HG02623 (cell line): Measurements from ENCODE around the gene LMAN2L.
"Not testable (repeated sequence)": the region's sequence is repeated elsewhere in the genome, so short reads cannot be mapped to it uniquely, and the experiment has no call there.

ENCODE experiments used
- ATAC-seq: cut with Tn5 transposase; IDR thresholded peaks from one replicate; pipeline ENCODE4 v1.9.1; 2021; ENCODE audit warnings: moderate library complexity; ENCODE audit not compliant: unreplicated experiment

LMAN2L gene

DNA sequence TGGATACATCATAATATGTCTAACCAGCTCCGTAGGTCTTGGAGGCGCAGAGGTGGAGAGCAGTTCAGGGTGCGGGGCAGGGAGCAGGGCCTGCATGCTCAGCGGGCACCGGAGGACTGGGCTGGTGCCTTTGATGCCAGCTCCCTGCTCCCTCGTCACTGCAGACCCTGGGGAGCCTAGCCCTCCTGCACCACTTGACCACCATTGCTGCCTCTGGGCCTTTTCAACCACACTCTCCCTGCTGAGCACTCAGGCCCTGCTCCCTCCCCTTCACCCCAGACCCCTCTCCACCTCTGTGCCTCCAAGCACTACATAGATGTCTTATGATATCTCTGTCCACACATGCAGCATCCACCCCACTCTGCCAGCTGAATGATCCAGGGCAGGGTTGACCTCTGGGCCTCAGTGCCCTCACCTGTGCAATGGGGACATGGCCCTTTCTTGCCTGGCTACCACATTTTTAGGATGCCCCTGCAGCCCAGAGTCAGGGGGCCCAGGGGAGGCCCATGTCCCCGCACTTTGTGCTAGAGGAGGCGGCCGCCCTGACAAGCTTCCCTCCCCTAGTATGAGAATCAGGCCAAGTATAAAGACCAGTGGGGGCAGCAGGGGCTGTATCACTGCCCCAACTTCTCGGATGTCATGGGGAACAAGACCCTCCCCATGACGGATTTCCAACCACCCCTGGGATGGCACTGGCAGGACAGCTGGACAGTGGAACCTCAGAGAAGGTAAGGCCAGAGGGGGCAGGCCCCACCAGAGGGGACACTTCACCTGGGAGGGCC lies 51.0 kb downstream of the LMAN2L start:
- no peak for ATAC-seq

- ATAC-seq: no peak
Measured at GRCh38 chr2:96687711-96688640, 51.9 kb downstream of the LMAN2L start.

DNA sequence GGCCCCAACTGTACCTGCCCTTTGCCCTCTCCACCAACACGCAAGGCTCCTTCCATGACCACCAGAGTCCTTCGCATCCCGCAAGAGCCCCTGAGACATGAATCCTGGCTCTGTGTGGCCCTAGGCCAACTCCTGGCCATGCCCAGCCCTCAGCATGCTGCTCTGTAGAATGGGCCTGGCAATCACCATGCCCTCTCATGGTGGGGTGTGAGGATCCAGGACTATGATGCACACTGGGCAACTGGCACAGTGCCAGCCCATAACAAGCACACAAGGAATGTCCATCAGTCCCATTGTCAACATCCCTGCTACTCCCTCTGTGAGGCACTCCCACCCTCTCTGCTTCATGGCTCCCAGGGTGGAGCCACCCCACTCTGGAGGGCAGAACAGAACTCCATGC lies 52.6 kb downstream of the LMAN2L start:
- no peak for ATAC-seq

DNA sequence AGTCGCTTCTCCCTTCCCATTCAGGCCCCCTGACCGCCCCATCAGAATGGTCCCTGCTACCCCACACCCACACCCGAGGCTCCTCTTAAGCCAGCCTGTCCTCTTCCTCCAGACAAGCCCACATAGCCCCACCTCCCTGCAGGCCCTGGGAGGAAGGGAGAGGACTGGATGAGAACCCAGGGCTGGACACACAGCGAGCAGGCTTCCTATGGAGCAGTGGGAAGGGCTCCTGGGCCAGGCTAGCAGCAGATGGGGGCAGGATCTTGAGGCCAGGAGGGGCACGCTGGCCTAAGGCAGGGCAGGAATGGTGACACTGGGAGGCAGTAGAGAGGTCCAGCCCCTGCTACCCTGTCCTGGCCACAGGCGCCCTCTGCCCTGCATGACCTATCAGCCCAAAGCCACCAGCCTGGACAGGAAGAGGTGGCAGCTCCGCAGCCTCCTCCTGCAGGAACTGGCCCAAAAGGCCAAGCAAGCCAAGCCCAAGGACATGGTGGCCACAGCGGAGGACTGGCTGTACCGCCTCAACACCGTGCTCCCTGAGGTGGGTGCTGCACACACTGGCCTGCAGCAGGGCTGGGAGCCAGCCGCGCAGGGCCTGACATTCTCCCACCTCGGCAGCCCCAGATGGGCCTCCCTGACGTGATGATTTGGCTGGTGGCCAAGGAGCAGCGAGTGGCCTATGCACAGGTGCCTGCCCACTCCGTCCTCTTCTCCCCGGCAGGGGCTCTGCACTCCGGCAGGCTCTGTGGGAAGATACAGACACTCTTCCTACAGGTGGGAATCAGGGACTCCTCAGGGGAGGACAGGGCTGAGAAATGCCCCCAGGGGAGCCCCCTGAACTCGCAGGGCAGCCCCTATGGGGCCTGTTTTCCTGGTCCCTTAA lies 54.0 kb downstream of the LMAN2L start:
- no peak for ATAC-seq

DNA sequence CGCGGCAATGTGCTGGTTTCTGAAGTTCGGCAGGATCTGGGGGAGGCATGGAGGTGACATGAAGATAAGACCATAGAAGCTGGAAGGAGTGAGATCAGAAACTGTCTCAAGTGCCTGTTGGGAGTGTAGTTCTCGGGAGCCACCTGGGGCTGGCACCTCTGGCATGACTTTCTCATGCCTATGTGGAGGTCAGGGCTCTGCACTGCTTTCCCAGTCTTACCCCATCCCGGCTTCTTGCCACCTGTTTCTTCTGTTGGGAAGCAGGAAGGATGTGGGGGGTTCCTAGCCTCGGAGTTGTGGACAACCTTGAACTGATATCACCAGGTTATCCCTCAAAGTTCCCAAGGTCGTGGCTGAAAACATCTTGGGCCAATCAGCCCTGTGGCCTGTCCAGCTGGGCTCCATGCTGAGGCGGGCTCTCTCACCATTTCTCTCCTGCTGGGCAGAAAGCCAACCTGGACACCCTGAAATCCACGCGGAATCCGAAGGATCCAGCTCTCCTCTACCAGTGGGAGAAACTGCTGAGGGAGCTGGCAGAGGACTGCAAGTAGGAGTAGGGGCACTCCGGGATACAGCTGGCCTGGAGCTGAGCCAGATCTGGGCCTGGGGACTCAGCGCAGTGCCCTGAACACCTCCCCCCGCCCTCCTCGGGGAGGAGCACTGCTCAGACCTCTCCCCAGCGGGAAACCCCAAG lies 54.8 kb downstream of the LMAN2L start:
- no peak for ATAC-seq

DNA sequence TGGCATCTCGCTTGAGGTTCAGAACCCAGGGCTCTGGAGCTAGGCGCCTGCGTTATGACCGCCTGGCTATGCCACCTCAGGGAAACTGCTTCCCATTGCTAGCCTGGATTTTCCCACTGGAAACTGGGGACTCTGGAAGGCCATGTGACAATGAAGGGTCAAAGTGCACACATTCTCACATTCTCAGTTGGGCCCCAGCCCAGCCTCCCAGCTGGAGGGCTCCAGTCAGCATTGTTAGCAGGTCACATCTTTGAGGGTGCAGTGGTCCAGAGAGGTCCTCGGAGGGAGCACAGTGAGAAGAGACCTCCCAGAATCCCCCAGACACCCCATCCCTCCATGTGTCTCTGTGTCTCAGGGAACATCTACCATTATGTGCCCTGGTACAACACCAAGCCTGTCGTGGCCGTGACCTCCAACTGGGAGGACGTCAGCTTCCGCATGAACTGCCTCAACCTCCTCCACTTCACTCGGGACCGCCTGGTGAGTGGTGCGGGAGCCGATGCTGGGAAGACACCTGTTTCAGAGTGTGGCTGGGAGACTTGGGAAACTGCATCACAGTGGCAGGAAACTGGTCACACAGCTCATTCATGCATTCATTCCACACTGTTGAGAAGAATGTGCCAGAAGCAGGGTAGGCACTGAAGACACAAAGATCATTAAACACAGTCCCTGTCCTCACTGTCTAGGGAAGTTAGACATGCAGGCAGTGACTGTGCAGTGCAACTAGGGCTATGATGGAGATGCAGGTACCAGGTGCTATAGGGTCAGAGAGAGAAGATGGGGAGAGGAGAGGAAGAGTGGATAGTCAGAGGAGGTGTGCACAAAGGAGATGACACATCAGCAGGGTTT lies 55.7 kb downstream of the LMAN2L start:
- ATAC-seq: no peak

DNA sequence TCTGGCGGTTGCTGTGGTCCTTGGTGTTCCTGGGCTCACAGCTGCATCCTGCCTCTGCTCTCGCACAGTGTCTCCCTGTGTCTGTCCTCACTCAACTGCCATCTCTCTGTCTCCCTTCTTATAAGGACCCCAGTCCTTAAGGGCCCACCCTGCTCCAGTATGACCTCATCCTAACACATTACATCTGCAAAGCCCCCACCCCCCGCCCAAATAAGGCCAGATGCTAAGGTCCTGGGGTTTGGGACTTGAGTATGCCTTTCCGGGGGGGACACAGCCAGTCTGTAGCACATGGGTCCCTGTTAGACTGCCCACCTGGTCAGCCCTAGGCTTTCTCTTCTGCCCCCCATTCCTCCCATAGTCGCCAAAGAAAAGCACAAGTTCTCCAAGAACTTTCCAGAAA lies 56.6 kb downstream of the LMAN2L start:
- no peak for ATAC-seq

DNA sequence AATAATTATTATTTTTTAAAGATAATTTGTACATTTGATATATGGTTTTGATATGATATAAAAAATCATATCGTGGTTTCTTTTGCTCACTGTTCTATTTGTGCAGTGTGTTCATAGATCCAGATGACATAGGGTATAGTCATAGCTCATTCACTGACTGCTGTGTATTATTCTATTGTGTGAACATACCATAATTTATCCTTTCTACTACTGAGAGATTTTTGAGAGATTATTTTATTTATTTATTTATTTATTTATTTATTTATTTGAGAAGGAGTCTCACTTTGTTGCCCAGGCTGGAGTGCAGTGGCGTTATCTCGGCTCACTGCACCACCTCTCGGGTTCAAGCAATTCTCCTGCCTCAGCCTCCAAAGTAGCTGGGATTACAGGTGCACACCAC lies 58.3 kb downstream of the LMAN2L start:
- ATAC-seq: no peak

DNA sequence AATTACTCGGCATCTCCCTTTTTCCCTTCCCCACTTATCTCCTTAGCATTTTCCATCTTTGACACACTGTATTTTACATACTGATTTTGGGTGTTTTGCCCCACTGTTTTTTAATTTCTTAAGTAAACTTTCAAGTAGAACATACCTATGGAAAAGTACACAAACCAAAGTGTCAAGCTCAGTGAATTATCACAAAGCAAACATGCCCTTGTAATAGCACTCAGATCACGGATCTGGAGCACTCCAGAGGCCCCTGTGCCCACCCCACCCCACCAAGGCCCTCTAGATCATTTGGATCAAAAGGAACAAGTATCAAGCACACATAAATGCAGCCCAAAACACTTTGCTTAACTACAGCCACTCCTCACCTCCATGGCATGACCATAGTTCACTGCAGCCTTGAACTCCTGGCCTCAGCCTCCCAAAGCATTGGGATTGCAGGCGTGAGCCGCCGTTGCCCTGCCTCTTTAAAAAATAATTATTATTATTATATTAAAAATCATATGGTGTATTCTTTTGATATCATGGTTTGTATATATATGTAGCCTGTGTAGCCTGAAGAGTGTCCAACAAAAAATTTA lies 59.2 kb downstream of the LMAN2L start:
- ATAC-seq: no peak

GRCh38 chr2:96679848-96680247 lies 60.0 kb downstream of the LMAN2L start:
- no peak for ATAC-seq

- no peak for ATAC-seq
Measured at GRCh38 chr2:96669539-96670215, 70.2 kb downstream of the LMAN2L start.

DNA sequence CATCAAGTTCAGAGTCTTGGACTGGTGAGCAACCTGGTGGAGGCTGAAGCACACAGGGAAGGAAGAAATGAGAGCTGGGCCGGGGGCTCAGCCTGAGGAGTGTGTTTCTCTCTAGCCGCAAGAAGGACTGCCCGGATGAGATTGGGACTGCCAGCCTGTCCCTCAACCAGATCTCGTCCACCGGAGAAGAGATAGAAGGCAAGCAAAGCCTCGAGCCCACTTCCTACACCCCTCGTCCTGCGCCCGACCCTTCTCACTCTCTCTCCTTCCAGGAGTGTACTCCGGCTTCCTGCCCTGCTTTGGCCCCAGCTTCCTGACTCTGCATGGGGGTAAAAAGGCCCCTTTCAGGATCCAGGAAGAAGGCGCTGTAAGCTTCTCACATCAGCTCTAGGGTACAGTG lies 71.1 kb downstream of the LMAN2L start:
- no peak for ATAC-seq

- ATAC-seq: not testable (repeated sequence)
Measured at GRCh38 chr2:96665717-96666116, 74.1 kb downstream of the LMAN2L start.

GRCh38 chr2:96665083-96665569 lies 74.7 kb downstream of the LMAN2L start:
- no peak for ATAC-seq

DNA sequence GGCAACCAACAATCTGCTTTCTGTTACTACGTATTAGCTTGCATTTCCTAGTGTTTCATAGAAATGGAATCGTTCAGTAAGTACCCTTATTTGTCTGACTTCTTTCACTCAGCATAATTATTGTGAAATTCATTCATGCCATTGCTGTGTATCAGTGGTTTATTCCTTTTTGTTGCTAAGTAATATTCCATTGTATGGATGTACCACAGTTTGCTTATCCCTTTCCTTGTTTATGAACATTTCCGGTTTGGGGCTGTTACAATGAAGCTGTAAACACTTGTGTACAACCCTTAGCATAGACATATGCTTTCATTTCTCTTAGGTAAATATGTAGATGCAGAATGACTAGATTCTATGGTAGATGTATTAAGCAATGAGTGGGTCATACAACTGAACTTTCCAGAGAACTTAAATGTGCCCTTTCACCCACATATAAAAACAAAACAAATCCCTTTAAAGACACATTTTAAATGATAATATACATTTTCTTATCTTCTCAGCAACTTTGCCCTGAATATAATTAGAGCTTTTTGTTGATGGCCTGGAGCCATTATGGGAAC lies 75.4 kb downstream of the LMAN2L start:
- ATAC-seq: no peak

GRCh38 chr2:96663829-96664228 lies 76.0 kb downstream of the LMAN2L start:
- ATAC-seq: no peak

DNA sequence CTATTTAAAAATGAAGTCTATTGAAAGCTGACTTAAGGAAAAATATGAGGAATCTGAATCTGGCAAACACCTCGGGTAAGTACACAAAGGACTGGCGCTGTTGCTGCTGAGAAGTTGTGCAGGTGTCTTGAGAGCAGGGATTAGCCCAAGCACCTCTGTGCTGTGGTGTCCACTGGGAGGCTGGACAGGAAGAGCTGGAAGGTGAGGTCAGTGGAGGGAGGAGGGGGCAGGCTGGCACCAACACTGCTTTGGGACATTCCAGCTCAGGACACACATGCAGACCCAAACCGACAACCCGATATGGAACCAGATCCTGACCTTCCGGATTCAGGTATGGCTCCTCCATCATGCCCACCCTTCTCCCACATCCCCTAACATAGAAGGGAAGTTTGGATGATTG lies 76.7 kb downstream of the LMAN2L start:
- ATAC-seq: no peak

- no peak for ATAC-seq
Measured at GRCh38 chr2:96662360-96662759, 77.5 kb downstream of the LMAN2L start.
